Neuronal stem cell (in vitro differentiated cells): ENCODE data around the gene STIM1.

Experiments used
- DNase-seq: peaks from one replicate; pipeline ENCODE4 v3.0.0-alpha.2; 2013; ENCODE audit warnings: low spot score
- H2AFZ ChIP-seq: one replicate; pipeline ENCODE4 v1.6.1; 2013; ENCODE audit warnings: mild to moderate bottlenecking, low read length, inconsistent platforms
- H2AK5ac ChIP-seq: 2 replicates; pipeline ENCODE4 v1.6.1; 2013; ENCODE audit warnings: low read depth, mild to moderate bottlenecking, inconsistent platforms, low read length, moderate library complexity, mixed read lengths
- H2BK120ac ChIP-seq: 2 replicates; pipeline ENCODE4 v1.6.1; 2013; ENCODE audit warnings: low read depth, mild to moderate bottlenecking, inconsistent platforms, low read length, moderate library complexity, mixed read lengths
- H2BK12ac ChIP-seq: one replicate; pipeline ENCODE4 v1.6.1; 2013; ENCODE audit warnings: low read length, inconsistent platforms
- H2BK15ac ChIP-seq: 2 replicates; pipeline ENCODE4 v1.6.1; 2013; ENCODE audit warnings: mild to moderate bottlenecking, low read length, inconsistent platforms, mixed read lengths
- H2BK5ac ChIP-seq: one replicate; pipeline ENCODE4 v1.6.1; 2013; ENCODE audit warnings: inconsistent platforms, mild to moderate bottlenecking, low read length, moderate library complexity
- H3K14ac ChIP-seq: one replicate; pipeline ENCODE4 v1.6.1; 2013; ENCODE audit warnings: low read length, inconsistent platforms
- H3K18ac ChIP-seq: 2 replicates; pipeline ENCODE4 v1.6.1; 2013; ENCODE audit warnings: low read length, inconsistent platforms
- H3K23ac ChIP-seq: 2 replicates; pipeline ENCODE4 v1.6.1; 2013; ENCODE audit warnings: low read depth, mild to moderate bottlenecking, mixed read lengths, low read length, inconsistent platforms; ENCODE audit not compliant: poor library complexity
- H3K27ac ChIP-seq: replicated peaks from 3 replicates; pipeline ENCODE4 v1.5.1; 2013; ENCODE audit warnings: low read length, inconsistent platforms
- H3K27me3 ChIP-seq, 3 experiments: 2 replicates each; pipeline ENCODE4 v1.6.1; 2013; ENCODE audit warnings: low read length in 3 of 3, mild to moderate bottlenecking in 2 of 3, inconsistent platforms in 1 of 3, low read depth in 1 of 3, mixed read lengths in 1 of 3, moderate library complexity in 1 of 3; ENCODE audit not compliant: control insufficient read depth in 3 of 3, insufficient read depth in 3 of 3
- H3K36me3 ChIP-seq, 2 donors: replicated peaks in 1 of 2; 2 replicates each; pipeline ENCODE4 v1.6.1; 2013; ENCODE audit warnings: low read length in 2 of 2; ENCODE audit not compliant: control insufficient read depth in 2 of 2, insufficient read depth in 2 of 2
- H3K4ac ChIP-seq: 2 replicates; pipeline ENCODE4 v1.6.1; 2013; ENCODE audit warnings: inconsistent platforms, mild to moderate bottlenecking, low read length, moderate library complexity
- H3K4me1 ChIP-seq, 2 donors: 1 replicate in 1 of 2; 2 replicates in 1 of 2; pipeline ENCODE4 v1.6.1; 2013; ENCODE audit warnings: low read length in 2 of 2, low read depth in 1 of 2; ENCODE audit not compliant: control insufficient read depth in 2 of 2, insufficient read depth in 1 of 2
- H3K4me2 ChIP-seq: one replicate; pipeline ENCODE4 v1.6.1; 2013; ENCODE audit warnings: mild to moderate bottlenecking, low read length, inconsistent platforms; ENCODE audit not compliant: insufficient read depth, poor library complexity, severe bottlenecking
- H3K4me3 ChIP-seq, 2 donors: 2 replicates each; pipeline ENCODE4 v1.5.1; 2013; ENCODE audit warnings: low read length in 2 of 2, mild to moderate bottlenecking in 2 of 2, inconsistent platforms in 1 of 2, moderate library complexity in 1 of 2
- H3K79me1 ChIP-seq: one replicate; pipeline ENCODE4 v1.6.1; 2013; ENCODE audit warnings: low read depth, mild to moderate bottlenecking, inconsistent platforms, low read length, moderate library complexity
- H3K9ac ChIP-seq: one replicate; pipeline ENCODE4 v1.6.1; 2013; ENCODE audit warnings: mild to moderate bottlenecking, low read depth, low read length, inconsistent platforms; ENCODE audit not compliant: poor library complexity
- H3K9me3 ChIP-seq, 2 donors: replicated peaks in 1 of 2; 2 replicates each; pipeline versions ENCODE3 to v1.6.1; 2013; ENCODE audit warnings: low read length in 2 of 2, mild to moderate bottlenecking in 2 of 2, inconsistent platforms in 1 of 2, low read depth in 1 of 2, mixed read lengths in 1 of 2, moderate library complexity in 1 of 2; ENCODE audit not compliant: control insufficient read depth in 2 of 2, insufficient read depth in 1 of 2
- H4K8ac ChIP-seq: one replicate; pipeline ENCODE4 v1.6.1; 2013; ENCODE audit warnings: low read depth, mild to moderate bottlenecking, inconsistent platforms, low read length, moderate library complexity
- H4K91ac ChIP-seq: one replicate; pipeline ENCODE4 v1.6.1; 2013; ENCODE audit warnings: low read length, low read depth, mild to moderate bottlenecking, inconsistent platforms; ENCODE audit not compliant: poor library complexity
- WGBS, 2 donors: extraction: QIAGEN DNeasy Blood & Tissue Kit; methylation state at CpG; one replicate each; pipeline ENCODE4 v1.1.7; 2013; ENCODE audit warnings: missing lambda C conversion rate in 2 of 2, mixed read lengths in 1 of 2; ENCODE audit not compliant: insufficient read length in 2 of 2, insufficient replicate concordance in 1 of 2; ENCODE audit errors: extremely low coverage in 2 of 2; 5-methylcytosine and 5-hydroxymethylcytosine counted together

The STIM1 gene

GRCh38 chr11:3815845-3816244 lies 39.6 kb upstream of the STIM1 start:
- DNase-seq: no peak
- no peaks in the 10 kb centered on the region for H3K4me1 ChIP-seq

GRCh38 chr11:3816673-3817072 lies 38.8 kb upstream of the STIM1 start:
- Histone ChIP-seq H2BK12ac (no peak overlapping the region), H4K8ac (no peak overlapping the region), H3K36me3 (peaks cover 0 to 15% of the 10 kb centered on the region in 2 donors), H3K14ac (no peak overlapping the region), H3K4me2 (no peak overlapping the region), H2BK5ac (no peak overlapping the region), H2BK15ac (no peak overlapping the region), H2BK120ac (no peak overlapping the region), H3K27me3 (no peaks in the 10 kb centered on the region), H3K4me1 (no peaks in the 10 kb centered on the region), H2AFZ (no peak overlapping the region), H3K79me1 (no peaks in the 10 kb centered on the region), H3K18ac (no peak overlapping the region), H3K4ac (no peak overlapping the region), H2AK5ac (no peak overlapping the region), H4K91ac (no peak overlapping the region), H3K27ac (no peak overlapping the region), H3K9me3 (no peaks in the 10 kb centered on the region), H3K9ac (no peak overlapping the region), H3K4me3 (no peak overlapping the region), H3K23ac (peak overlapping the region; percentile 4)
- WGBS, 2 donors: no CpG with 5 or more reads among the region's 2 CpGs
- DNase-seq: no peak

More at GRCh38 chr11:3815845-3816244, 39.6 kb upstream of the STIM1 start:
- Histone ChIP-seq H2BK15ac (no peak overlapping the region), H2AFZ (no peak overlapping the region), H3K36me3 (peaks cover 0 to 14% of the 10 kb centered on the region in 2 donors), H3K27ac (no peak overlapping the region), H3K9ac (no peak overlapping the region), H2AK5ac (no peak overlapping the region), H3K4me2 (no peak overlapping the region), H3K18ac (no peak overlapping the region), H4K91ac (no peak overlapping the region), H2BK12ac (no peak overlapping the region), H3K4ac (no peak overlapping the region), H3K27me3 (no peaks in the 10 kb centered on the region), H2BK5ac (no peak overlapping the region), H3K79me1 (no peaks in the 10 kb centered on the region), H2BK120ac (no peak overlapping the region), H3K14ac (no peak overlapping the region), H3K23ac (no peak overlapping the region), H3K9me3 (no peaks in the 10 kb centered on the region), H4K8ac (no peak overlapping the region), H3K4me3 (no peak overlapping the region)
- no CpG with 5 or more reads among the region's 4 CpGs for WGBS, 2 donors

GRCh38 chr11:3817181-3817800 lies 38.2 kb upstream of the STIM1 start:
- Histone ChIP-seq H4K8ac (no peak overlapping the region), H3K27ac (no peak overlapping the region), H2AK5ac (no peak overlapping the region), H3K14ac (no peak overlapping the region), H3K36me3 (peaks cover 0 to 15% of the 10 kb centered on the region in 2 donors), H3K4ac (no peak overlapping the region), H2BK120ac (no peak overlapping the region), H3K4me2 (no peak overlapping the region), H2BK12ac (no peak overlapping the region), H3K4me3 (no peak overlapping the region), H2AFZ (no peak overlapping the region), H3K4me1 (no peaks in the 10 kb centered on the region), H3K27me3 (no peaks in the 10 kb centered on the region), H3K23ac (peak overlapping the region; percentile 4), H3K18ac (no peak overlapping the region), H3K79me1 (no peaks in the 10 kb centered on the region), H3K9ac (no peak overlapping the region), H4K91ac (no peak overlapping the region), H3K9me3 (no peaks in the 10 kb centered on the region), H2BK5ac (no peak overlapping the region), H2BK15ac (no peak overlapping the region)
- no CpG with 5 or more reads among the region's 10 CpGs for WGBS, 2 donors
- DNase-seq: no peak

GRCh38 chr11:3820971-3821370 lies 34.5 kb upstream of the STIM1 start:
- no peaks in the 10 kb centered on the region for H3K27me3 ChIP-seq

More at GRCh38 chr11:3820971-3821370, 34.5 kb upstream of the STIM1 start:
- no peak overlapping the region for H2AK5ac ChIP-seq
- no peak overlapping the region for H3K23ac ChIP-seq
- H2BK5ac ChIP-seq: no peak overlapping the region
- H3K4me3 ChIP-seq: no peak overlapping the region
- H2BK12ac ChIP-seq: no peak overlapping the region
- H3K14ac ChIP-seq: no peak overlapping the region
- H3K9me3 ChIP-seq: no peaks in the 10 kb centered on the region
- H3K36me3 ChIP-seq: peaks cover 7 to 43% of the 10 kb centered on the region in 2 donors
- H4K8ac ChIP-seq: no peak overlapping the region
- H3K18ac ChIP-seq: no peak overlapping the region
- H3K27ac ChIP-seq: no peak overlapping the region
- no peak for DNase-seq
- H2AFZ ChIP-seq: no peak overlapping the region
- no peaks in the 10 kb centered on the region for H3K79me1 ChIP-seq
- WGBS, 2 donors: no CpG with 5 or more reads among the region's 2 CpGs
- no peak overlapping the region for H3K4ac ChIP-seq
- H2BK120ac ChIP-seq: no peak overlapping the region
- no peak overlapping the region for H2BK15ac ChIP-seq
- H3K4me2 ChIP-seq: no peak overlapping the region
- no peak overlapping the region for H4K91ac ChIP-seq
- no peak overlapping the region for H3K9ac ChIP-seq
- peaks cover 0 to 4% of the 10 kb centered on the region in 2 donors for H3K4me1 ChIP-seq
